Fibroblast of lung (primary cell): Measurements from ENCODE around the gene ASIC2.
"Not testable (repeated sequence)": the region's sequence is repeated elsewhere in the genome, so short reads cannot be mapped to it uniquely, and the experiment has no call there.

Experiments used
- EZH2 ChIP-seq: IDR thresholded peaks from 2 replicates; pipeline ENCODE4 v1.5.1; 2012; ENCODE audit warnings: low read length, control low read depth, mild to moderate bottlenecking; ENCODE audit errors: missing control alignments
- TF ChIP-seq, protein P1 (sequence below), 2 donors: IDR thresholded peaks in 1 of 2; conservative IDR thresholded peaks in 1 of 2; 1 replicate in 1 of 2; 2 replicates in 1 of 2; pipeline ENCODE4 v1.5.1; 2011 to 2012; ENCODE audit warnings: low read length in 2 of 2, control low read depth in 1 of 2, inconsistent platforms in 1 of 2, low read depth in 1 of 2, mild to moderate bottlenecking in 1 of 2

DNA sequence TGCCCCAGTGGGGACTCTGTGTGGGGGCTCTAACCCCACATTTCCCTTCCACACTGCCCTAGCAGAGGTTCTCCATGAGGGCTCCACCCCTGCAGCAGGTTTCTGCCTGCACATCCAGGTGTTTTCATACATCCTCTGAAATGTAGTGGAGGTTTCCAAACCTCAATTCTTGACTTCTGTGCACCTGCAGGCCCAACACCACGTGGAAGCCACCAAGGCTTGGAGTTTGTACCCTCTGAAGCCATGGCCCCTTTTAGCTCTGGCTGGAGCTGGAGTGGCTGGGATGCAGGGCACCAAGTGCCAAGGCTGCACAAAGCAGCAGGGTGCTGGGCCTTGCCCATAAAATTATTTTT is 305.7 kb downstream of the ASIC2 start:
- not testable (repeated sequence) for TF ChIP-seq EZH2
- TF ChIP-seq, protein P1, sequence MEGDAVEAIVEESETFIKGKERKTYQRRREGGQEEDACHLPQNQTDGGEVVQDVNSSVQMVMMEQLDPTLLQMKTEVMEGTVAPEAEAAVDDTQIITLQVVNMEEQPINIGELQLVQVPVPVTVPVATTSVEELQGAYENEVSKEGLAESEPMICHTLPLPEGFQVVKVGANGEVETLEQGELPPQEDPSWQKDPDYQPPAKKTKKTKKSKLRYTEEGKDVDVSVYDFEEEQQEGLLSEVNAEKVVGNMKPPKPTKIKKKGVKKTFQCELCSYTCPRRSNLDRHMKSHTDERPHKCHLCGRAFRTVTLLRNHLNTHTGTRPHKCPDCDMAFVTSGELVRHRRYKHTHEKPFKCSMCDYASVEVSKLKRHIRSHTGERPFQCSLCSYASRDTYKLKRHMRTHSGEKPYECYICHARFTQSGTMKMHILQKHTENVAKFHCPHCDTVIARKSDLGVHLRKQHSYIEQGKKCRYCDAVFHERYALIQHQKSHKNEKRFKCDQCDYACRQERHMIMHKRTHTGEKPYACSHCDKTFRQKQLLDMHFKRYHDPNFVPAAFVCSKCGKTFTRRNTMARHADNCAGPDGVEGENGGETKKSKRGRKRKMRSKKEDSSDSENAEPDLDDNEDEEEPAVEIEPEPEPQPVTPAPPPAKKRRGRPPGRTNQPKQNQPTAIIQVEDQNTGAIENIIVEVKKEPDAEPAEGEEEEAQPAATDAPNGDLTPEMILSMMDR (conservative IDR thresholded peaks at IDR 0.05 in 1 of 2, IDR thresholded peaks at IDR 0.05 in 1 of 2; ENCODE audit: low read depth in 1 of 2, low read length in 2 of 2): not testable (repeated sequence)
